ENCODE measurements around the gene GJA3.

The GJA3 gene

GRCh38 chr13:20206065-20206697 lies 45.3 kb upstream of the GJA3 start:
- Histone ChIP-seq H3K27me3 (ENCODE audit: control insufficient read depth, low read length) (peaks cover 5% of the 10 kb centered on the region), H3K9me2 (replicated peaks; ENCODE audit: control insufficient read depth, low read length) (no peaks in the 10 kb centered on the region), H3F3A (ENCODE audit: control insufficient read depth, insufficient read depth) (no peaks in the 10 kb centered on the region), H3K4me3 (ENCODE audit: low read length) (no peak overlapping the region), H3K36me3 (ENCODE audit: control insufficient read depth, low read length) (no peaks in the 10 kb centered on the region), H3K79me2 (ENCODE audit: control insufficient read depth, low read length) (no peaks in the 10 kb centered on the region), H4K20me1 (ENCODE audit: control insufficient read depth, insufficient read depth, low read depth, low read length) (no peaks in the 10 kb centered on the region), H3K9me3 (ENCODE audit: control insufficient read depth, insufficient read depth, low read length) (no peaks in the 10 kb centered on the region), H3K4me1 (ENCODE audit: control insufficient read depth, low read length) (no peaks in the 10 kb centered on the region), H3K4me2 (ENCODE audit: low read length) (no peak overlapping the region), H3K27ac (ENCODE audit: low read depth, low read length) (no peak overlapping the region)
- no peak for TF ChIP-seq EZH2phosphoT487 (IDR thresholded peaks at IDR 0.05; ENCODE audit: borderline replicate concordance, low read length)
- no peak for TF ChIP-seq CTCF (IDR thresholded peaks at IDR 0.05; ENCODE audit: low read depth, low read length, poor library complexity, severe bottlenecking)

- Histone ChIP-seq H3K4me3 (ENCODE audit: low read length) (no peak overlapping the region), H3F3A (ENCODE audit: control insufficient read depth, insufficient read depth) (no peaks in the 10 kb centered on the region), H3K4me2 (ENCODE audit: low read length) (no peak overlapping the region), H3K9me2 (replicated peaks; ENCODE audit: control insufficient read depth, low read length) (no peaks in the 10 kb centered on the region), H3K9me3 (ENCODE audit: control insufficient read depth, insufficient read depth, low read length) (no peaks in the 10 kb centered on the region), H3K79me2 (ENCODE audit: control insufficient read depth, low read length) (no peaks in the 10 kb centered on the region), H3K4me1 (ENCODE audit: control insufficient read depth, low read length) (no peaks in the 10 kb centered on the region), H4K20me1 (ENCODE audit: control insufficient read depth, insufficient read depth, low read depth, low read length) (no peaks in the 10 kb centered on the region), H3K27me3 (ENCODE audit: control insufficient read depth, low read length) (peaks cover 42% of the 10 kb centered on the region), H3K27ac (ENCODE audit: low read depth, low read length) (no peak overlapping the region), H3K36me3 (ENCODE audit: control insufficient read depth, low read length) (no peaks in the 10 kb centered on the region)
- TF ChIP-seq EZH2phosphoT487 (IDR thresholded peaks at IDR 0.05; ENCODE audit: borderline replicate concordance, low read length) (no peak), CTCF (IDR thresholded peaks at IDR 0.05; ENCODE audit: low read depth, low read length, poor library complexity, severe bottlenecking) (no peak)
These were observed 37.9 kb upstream of the GJA3 start for GRCh38 chr13:20198781-20199180.

GRCh38 chr13:20197361-20197834 lies 36.5 kb upstream of the GJA3 start:
- Histone ChIP-seq H3K9me2 (replicated peaks; ENCODE audit: control insufficient read depth, low read length) (no peaks in the 10 kb centered on the region), H3K27me3 (ENCODE audit: control insufficient read depth, low read length) (peaks cover 54% of the 10 kb centered on the region), H3K9me3 (ENCODE audit: control insufficient read depth, insufficient read depth, low read length) (no peaks in the 10 kb centered on the region), H4K20me1 (ENCODE audit: control insufficient read depth, insufficient read depth, low read depth, low read length) (no peaks in the 10 kb centered on the region), H3K79me2 (ENCODE audit: control insufficient read depth, low read length) (no peaks in the 10 kb centered on the region), H3K4me2 (ENCODE audit: low read length) (no peak overlapping the region), H3K36me3 (ENCODE audit: control insufficient read depth, low read length) (no peaks in the 10 kb centered on the region), H3K27ac (ENCODE audit: low read depth, low read length) (no peak overlapping the region), H3K4me3 (ENCODE audit: low read length) (no peak overlapping the region), H3F3A (ENCODE audit: control insufficient read depth, insufficient read depth) (no peaks in the 10 kb centered on the region), H3K4me1 (ENCODE audit: control insufficient read depth, low read length) (no peaks in the 10 kb centered on the region)
- TF ChIP-seq CTCF (IDR thresholded peaks at IDR 0.05; ENCODE audit: low read depth, low read length, poor library complexity, severe bottlenecking) (peak; percentile 58), EZH2phosphoT487 (IDR thresholded peaks at IDR 0.05; ENCODE audit: borderline replicate concordance, low read length) (no peak)

All from DOHH2 (cell line).